GM18520 (cell line): ENCODE results near the gene AGPAT1.
"Not testable (repeated sequence)": the region's sequence is repeated elsewhere in the genome, so short reads cannot be mapped to it uniquely, and the experiment has no call there.

Source experiments
- ATAC-seq: cut with Tn5 transposase; IDR thresholded peaks from one replicate; pipeline ENCODE4 v1.9.1; 2021; ENCODE audit not compliant: unreplicated experiment

AGPAT1 gene

GRCh38 chr6:32187725-32188380 is 12.0 kb upstream of the AGPAT1 start:
- ATAC-seq = not testable (repeated sequence)

- no peak for ATAC-seq
Observed at GRCh38 chr6:32187009-32187709, 11.3 kb upstream of the AGPAT1 start.

GRCh38 chr6:32186151-32186840 is 10.4 kb upstream of the AGPAT1 start:
- not testable (repeated sequence) for ATAC-seq

- ATAC-seq = not testable (repeated sequence)
Observed at GRCh38 chr6:32185681-32186131, 9.8 kb upstream of the AGPAT1 start.

GRCh38 chr6:32184084-32184640 is 8.3 kb upstream of the AGPAT1 start, which contains the start of gene AGER:
Gene AGER, minus strand, starts transcription at chr6:32184253. Its CDS starts 31 bp downstream, at chr6:32184222.
- no peak for ATAC-seq

- ATAC-seq = no peak
Observed at GRCh38 chr6:32183483-32184083, 7.7 kb upstream of the AGPAT1 start.

GRCh38 chr6:32183030-32183429 is 7.1 kb upstream of the AGPAT1 start:
- ATAC-seq = no peak

- ATAC-seq = no peak
Observed at GRCh38 chr6:32182555-32182981, 6.7 kb upstream of the AGPAT1 start.

GRCh38 chr6:32181915-32182529 is 6.1 kb upstream of the AGPAT1 start:
- ATAC-seq = no peak

- ATAC-seq = no peak
Observed at GRCh38 chr6:32181148-32181702, 5.3 kb upstream of the AGPAT1 start.

GRCh38 chr6:32179766-32180405 is 4.0 kb upstream of the AGPAT1 start:
- no peak for ATAC-seq

- ATAC-seq = no peak
Observed at GRCh38 chr6:32178547-32179440, 2.9 kb upstream of the AGPAT1 start.

- peak; percentile 82 for ATAC-seq
Observed at GRCh38 chr6:32177788-32178546, 2.1 kb upstream of the AGPAT1 start, which contains the start of gene RNF5. Gene RNF5, plus strand, starts transcription at chr6:32178405. Its CDS starts 107 bp downstream, at chr6:32178512.

- ATAC-seq = peak; percentile 0
Observed at GRCh38 chr6:32177183-32177787, 1.4 kb upstream of the AGPAT1 start.

GRCh38 chr6:32176476-32177182 is 745 bp upstream of the AGPAT1 start:
- no peak for ATAC-seq

- no peak for ATAC-seq
Observed at GRCh38 chr6:32175322-32175710, 568 bp downstream of the AGPAT1 start.

GRCh38 chr6:32174416-32174815 is 1.5 kb downstream of the AGPAT1 start:
- ATAC-seq = no peak
